Ovary (tissue), 9 donors: Measurements from ENCODE around the gene PARP3. TPM values are rescaled to one million over a fixed set of nuclear protein-coding genes. Genes with fewer than 3 reads are reported as not detected.
"Not testable (repeated sequence)": the region's sequence is repeated elsewhere in the genome, so short reads cannot be mapped to it uniquely, and the experiment has no call there.

Experiments
- DNase-seq, 5 donors: peaks; one replicate each; pipeline ENCODE4 v3.0.0-alpha.2; 2019 to 2020
- H3K27ac ChIP-seq, 2 donors: fragments of 200-600 bp; one replicate each; pipeline versions ENCODE4 v1.5.1 to v1.8.0; 2019 to 2022
- H3K27me3 ChIP-seq: fragments of 200-600 bp; one replicate; pipeline ENCODE4 v1.8.0; 2022
- H3K36me3 ChIP-seq: fragments of 200-600 bp; sonication (generic); one replicate; pipeline ENCODE4 v1.5.1; 2019
- H3K4me1 ChIP-seq: one replicate; pipeline ENCODE4 v1.8.1; 2013; ENCODE audit warnings: mild to moderate bottlenecking, moderate library complexity; ENCODE audit not compliant: insufficient read depth
- H3K4me3 ChIP-seq: fragments of 200-600 bp; sonication (generic); one replicate; pipeline ENCODE4 v1.5.1; 2017
- H3K9me3 ChIP-seq, 2 donors: fragments of 200-600 bp in 1 of 2; sonication (generic) in 1 of 2; one replicate each; pipeline versions ENCODE4 v1.5.1 to v1.8.1; 2013 to 2019; ENCODE audit warnings: mild to moderate bottlenecking in 1 of 2, moderate library complexity in 1 of 2
- CTCF ChIP-seq, 3 donors: fragments of 450-650 bp in 2 of 3; fragments of 200-600 bp in 1 of 3; IDR thresholded peaks; one replicate each; pipeline versions ENCODE4 v1.5.1 to v1.8.0; 2016 to 2022; ENCODE audit warnings: antibody characterized with exemption in 3 of 3, mild to moderate bottlenecking in 1 of 3
- EP300 ChIP-seq: sonication (generic); formaldehyde crosslinking; IDR thresholded peaks from one replicate; pipeline ENCODE4 v1.6.1; 2017; ENCODE audit warnings: antibody characterized with exemption
- POLR2A ChIP-seq: fragments of 450-650 bp; IDR thresholded peaks from one replicate; pipeline ENCODE4 v1.6.1; 2017; ENCODE audit warnings: antibody characterized with exemption, mild to moderate bottlenecking, moderate library complexity
- WGBS, 3 donors: extraction: QIAGEN DNeasy Blood & Tissue Kit in 1 of 3; methylation state at CpG; one replicate each; pipeline versions ENCODE4 v1.1.5 to v1.1.7; 2013 to 2017; 5-methylcytosine and 5-hydroxymethylcytosine counted together
- intact Hi-C, 4 donors: fragments of 100-400 bp; cut with DNase I; formaldehyde crosslinking; loops; one replicate each; pipeline versions ENCODE4 v1.11.0 to v1.15.1; 2022 to 2023
- polyA plus RNA-seq, 2 donors: library from polyadenylated mRNA; stranded (reverse); fragments of 200-250 nt in 1 of 2; fragments of 350-450 nt in 1 of 2; fragmentation: Illumina TruSeq in 1 of 2; extraction: RNeasy Lipid Tissue Mini Kit (QIAGEN cat#74804) in 1 of 2; gene quantifications; one replicate each; pipeline ENCODE4 v1.2.3, GENCODE V29; 2013 to 2014
- total RNA-seq, 7 donors: library from RNA; depleted of rRNA in 2 of 7; stranded (reverse); fragments of >200 nt in 2 of 7; fragmentation: NEBNext Ultra II Directional in 3 of 7; extraction: Animal tissue kit (Norgen Biotek cat#: 25700) in 3 of 7; gene quantifications; one replicate each; pipeline versions ENCODE4 v1.1.0 to v1.2.4, GENCODE V29; 2016 to 2023
- donor health status: DM: no; HTN: no; CAD: no; lungs with moderate emphysema.
- donor health status: DM: no; HTN: no; CAD: no.
- donor health status: Bipolar disorder and iron deficiency.
- donor health status: DM: yes; HTN: yes; CAD: no.
- donor health status: DM: no; HTN: no; CAD: no.
- donor health status: DM: yes; HTN: yes; CAD: no.

Gene PARP3
- total and polyA plus RNA-seq, 9 donors, result 8.2 to 19.4 (median 11.0) TPM

- no peak overlapping the region for H3K27ac ChIP-seq
- no peaks in the 10 kb centered on the region for H3K27me3 ChIP-seq
- H3K4me3 ChIP-seq, result no peak overlapping the region
- DNase-seq, result no peak
- H3K36me3 ChIP-seq, result no peaks in the 10 kb centered on the region
- no peaks in the 10 kb centered on the region for H3K9me3 ChIP-seq
- intact Hi-C loops, result no loop called here
- WGBS, 3 donors, result 77 to 84% (median 78%) methylated on average over 6 of the region's 6 CpGs
- peaks cover 9% of the 10 kb centered on the region for H3K4me1 ChIP-seq
- TF ChIP-seq POLR2A (no peak), EP300 (no peak), CTCF (IDR thresholded peaks at IDR 0.05) (no peak)
Measured at GRCh38 chr3:51985063-51985462, 42.9 kb downstream of the PARP3 start.

DNA sequence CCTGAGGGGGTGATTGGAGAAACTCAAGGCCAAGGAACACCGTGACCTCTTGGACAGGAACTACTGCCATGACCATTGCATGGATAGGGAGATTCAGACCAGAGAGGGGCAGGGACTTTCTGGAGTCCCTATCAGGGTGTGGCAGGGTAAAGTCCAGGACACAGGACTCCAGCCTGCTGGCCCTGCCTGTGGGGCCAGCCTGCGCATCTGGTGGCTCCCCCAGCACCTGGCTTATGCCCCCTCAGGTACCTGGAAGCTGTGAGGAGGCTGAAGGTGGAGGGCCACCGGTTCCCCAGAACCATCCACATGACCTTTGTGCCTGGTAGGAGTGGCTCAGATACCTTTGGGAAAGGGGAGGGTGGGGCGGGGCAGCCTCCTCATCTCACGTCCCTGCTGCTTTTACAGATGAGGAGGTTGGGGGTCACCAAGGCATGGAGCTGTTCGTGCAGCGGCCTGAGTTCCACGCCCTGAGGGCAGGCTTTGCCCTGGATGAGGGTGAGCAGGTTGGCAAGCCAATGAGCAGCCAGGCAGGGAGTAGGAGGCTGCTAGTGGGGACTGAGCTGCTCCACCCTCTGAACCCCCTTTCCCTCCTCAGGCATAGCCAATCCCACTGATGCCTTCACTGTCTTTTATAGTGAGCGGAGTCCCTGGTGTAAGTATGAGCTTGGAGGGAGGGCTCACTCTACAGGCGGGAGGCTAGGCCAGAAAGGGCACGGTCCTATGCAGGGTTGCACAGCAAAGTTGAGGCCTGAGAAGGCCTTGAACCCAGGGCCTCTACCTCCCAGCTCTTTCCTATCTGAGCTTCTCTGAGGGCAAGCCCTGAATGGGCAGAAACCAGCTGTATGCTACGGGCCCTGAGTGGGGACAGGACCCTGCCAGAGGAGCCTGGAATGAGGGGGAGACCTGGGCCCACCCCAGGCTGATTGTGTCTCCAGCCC, 44.1 kb downstream of the PARP3 start:
- Histone ChIP-seq H3K4me1 (peaks cover 9% of the 10 kb centered on the region), H3K9me3 (no peaks in the 10 kb centered on the region), H3K36me3 (no peaks in the 10 kb centered on the region), H3K4me3 (no peak overlapping the region), H3K27me3 (no peaks in the 10 kb centered on the region), H3K27ac (no peak overlapping the region)
- 77 to 79% (median 79%) methylated on average over 11 to 12 of the region's 12 CpGs for WGBS, 3 donors
- DNase-seq, result no peak
- TF ChIP-seq POLR2A, result no peak
- TF ChIP-seq EP300, result no peak
- TF ChIP-seq CTCF (IDR thresholded peaks at IDR 0.05), result no peak
- intact Hi-C loops, result no loop called here

DNA sequence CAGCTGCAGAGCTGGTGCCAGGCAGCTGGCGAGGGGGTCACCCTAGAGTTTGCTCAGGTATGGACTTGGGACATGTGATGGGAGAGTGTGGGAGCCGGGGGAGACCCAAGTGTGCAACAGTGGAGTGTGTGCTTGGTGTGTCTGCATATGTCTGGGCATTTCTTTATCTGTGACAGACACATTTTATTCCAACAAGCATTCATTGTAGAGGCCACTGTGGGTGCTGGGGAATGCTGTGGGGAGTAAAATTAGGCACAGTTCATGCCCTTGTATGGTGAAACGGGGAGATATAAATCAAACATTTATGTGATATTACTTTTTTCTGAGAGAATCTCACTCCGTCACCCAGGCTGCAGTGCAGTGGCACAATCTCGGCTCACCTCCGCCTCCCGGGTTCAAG, 45.4 kb downstream of the PARP3 start:
- 80 to 87% (median 83%) methylated on average over 7 of the region's 7 CpGs for WGBS, 3 donors
- H3K4me3 ChIP-seq, result no peak overlapping the region
- no peak overlapping the region for H3K27ac ChIP-seq
- H3K9me3 ChIP-seq, result no peaks in the 10 kb centered on the region
- TF ChIP-seq CTCF (IDR thresholded peaks at IDR 0.05), result no peak
- no peak for TF ChIP-seq POLR2A
- TF ChIP-seq EP300, result no peak
- intact Hi-C loops, result no loop called here
- peak in 1 of 5 donors; percentile 12 for DNase-seq
- H3K4me1 ChIP-seq, result peaks cover 7% of the 10 kb centered on the region
- H3K36me3 ChIP-seq, result no peaks in the 10 kb centered on the region
- H3K27me3 ChIP-seq, result no peaks in the 10 kb centered on the region

DNA sequence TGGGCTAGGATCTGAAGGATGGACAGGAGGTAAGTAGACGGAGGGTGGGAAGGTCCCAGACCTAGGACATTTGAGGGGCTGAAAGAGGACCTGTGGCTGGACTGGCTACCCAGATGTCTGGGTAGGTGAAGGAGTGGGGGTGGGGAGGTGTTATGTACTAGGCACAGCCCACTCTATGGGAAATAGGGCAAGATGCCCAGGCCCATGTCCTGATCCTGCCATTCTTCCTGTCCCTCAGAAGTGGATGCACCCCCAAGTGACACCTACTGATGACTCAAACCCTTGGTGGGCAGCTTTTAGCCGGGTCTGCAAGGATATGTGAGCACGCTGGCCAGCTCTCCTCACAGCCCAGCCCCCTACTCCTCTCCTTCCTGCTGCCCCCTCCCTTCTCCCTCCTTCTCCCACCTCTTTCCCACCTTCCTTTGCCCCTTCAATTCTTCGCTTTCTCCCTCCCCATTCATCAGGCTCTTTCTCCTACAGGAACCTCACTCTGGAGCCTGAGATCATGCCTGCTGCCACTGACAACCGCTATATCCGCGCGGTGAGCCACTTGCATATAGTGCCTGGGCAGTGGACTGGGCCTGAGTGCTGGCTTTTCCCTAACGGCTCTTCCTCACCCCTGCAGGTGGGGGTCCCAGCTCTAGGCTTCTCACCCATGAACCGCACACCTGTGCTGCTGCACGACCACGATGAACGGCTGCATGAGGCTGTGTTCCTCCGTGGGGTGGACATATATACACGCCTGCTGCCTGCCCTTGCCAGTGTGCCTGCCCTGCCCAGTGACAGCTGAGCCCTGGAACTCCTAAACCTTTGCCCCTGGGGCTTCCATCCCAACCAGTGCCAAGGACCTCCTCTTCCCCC, 46.4 kb downstream of the PARP3 start:
- H3K9me3 ChIP-seq, result no peaks in the 10 kb centered on the region
- no peaks in the 10 kb centered on the region for H3K27me3 ChIP-seq
- peaks cover 7% of the 10 kb centered on the region for H3K4me1 ChIP-seq
- WGBS, 3 donors, result 67 to 72% (median 68%) methylated on average over 15 of the region's 15 CpGs
- intact Hi-C loops, result no loop called here
- H3K36me3 ChIP-seq, result no peaks in the 10 kb centered on the region
- H3K27ac ChIP-seq, result no peak overlapping the region
- no peak overlapping the region for H3K4me3 ChIP-seq
- DNase-seq, result no peak
- TF ChIP-seq EP300 (no peak), POLR2A (no peak), CTCF (IDR thresholded peaks at IDR 0.05) (no peak)

DNA sequence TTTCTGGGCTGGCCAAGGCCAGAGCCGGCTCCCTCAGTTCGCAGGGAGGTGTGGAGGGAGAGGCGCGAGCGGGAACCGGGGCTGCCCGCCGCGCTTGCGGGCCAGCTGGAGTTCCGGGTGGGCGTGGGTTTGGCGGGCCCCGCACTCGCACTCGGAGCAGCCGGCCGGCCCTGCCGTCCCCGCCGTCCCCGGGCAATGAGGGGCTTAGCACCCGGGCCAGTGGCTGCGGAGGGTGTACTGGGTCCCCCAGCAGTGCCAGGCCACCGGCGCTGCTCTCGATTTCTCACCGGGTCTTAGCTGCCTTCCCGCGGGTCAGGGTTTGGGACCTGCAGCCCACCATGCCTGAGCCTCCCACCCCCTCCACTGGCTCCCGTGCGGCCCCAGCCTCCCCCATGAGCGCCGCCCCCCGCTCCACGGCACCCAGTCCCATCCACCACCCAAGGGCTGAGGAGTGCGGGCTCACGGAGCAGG, 48.4 kb downstream of the PARP3 start:
- H3K27me3 ChIP-seq, H3K4me3 ChIP-seq, intact Hi-C loops, H3K9me3 ChIP-seq, H3K4me1 ChIP-seq, H3K36me3 ChIP-seq, DNase-seq, H3K27ac ChIP-seq: not testable (repeated sequence)
- WGBS, 3 donors, result 56 to 67% (median 56%) methylated on average over 37 to 38 of the region's 38 CpGs
